IPS-18a (cell line): Measurements from ENCODE around the gene FBN2.

Source experiments
- H3K27ac ChIP-seq: one replicate; pipeline ENCODE4 v1.5.1; 2013; ENCODE audit warnings: low read length
- H3K27me3 ChIP-seq: one replicate; pipeline ENCODE4 v1.6.1; 2013; ENCODE audit warnings: mild to moderate bottlenecking, low read length; ENCODE audit not compliant: control insufficient read depth, insufficient read depth
- H3K36me3 ChIP-seq: one replicate; pipeline ENCODE4 v1.6.1; 2013; ENCODE audit warnings: low read depth, low read length; ENCODE audit not compliant: control insufficient read depth
- H3K4me1 ChIP-seq: one replicate; pipeline ENCODE4 v1.6.1; 2013; ENCODE audit warnings: low read depth, low read length; ENCODE audit not compliant: control insufficient read depth
- H3K4me3 ChIP-seq: one replicate; pipeline ENCODE4 v1.5.1; 2013; ENCODE audit warnings: low read length
- H3K9ac ChIP-seq: one replicate; pipeline ENCODE4 v1.6.1; 2013; ENCODE audit warnings: mild to moderate bottlenecking, low read length, moderate library complexity
- H3K9me3 ChIP-seq: one replicate; pipeline ENCODE4 v1.6.1; 2013; ENCODE audit warnings: low read depth, low read length; ENCODE audit not compliant: control insufficient read depth

FBN2 gene

GRCh38 chr5:128441941-128442350, 96.1 kb downstream of the FBN2 start:
- no peaks in the 10 kb centered on the region for H3K36me3 ChIP-seq
- H3K27me3 ChIP-seq, result no peaks in the 10 kb centered on the region
- H3K27ac ChIP-seq, result no peak overlapping the region
- H3K9me3 ChIP-seq, result no peaks in the 10 kb centered on the region
- peaks cover 3% of the 10 kb centered on the region for H3K4me1 ChIP-seq
- no peak overlapping the region for H3K9ac ChIP-seq
- H3K4me3 ChIP-seq, result no peak overlapping the region

GRCh38 chr5:128441165-128441564, 96.9 kb downstream of the FBN2 start:
- no peak overlapping the region for H3K27ac ChIP-seq
- H3K4me3 ChIP-seq, result no peak overlapping the region
- no peaks in the 10 kb centered on the region for H3K27me3 ChIP-seq
- H3K36me3 ChIP-seq, result no peaks in the 10 kb centered on the region
- peaks cover 3% of the 10 kb centered on the region for H3K4me1 ChIP-seq
- H3K9me3 ChIP-seq, result no peaks in the 10 kb centered on the region
- H3K9ac ChIP-seq, result no peak overlapping the region

- Histone ChIP-seq H3K9me3 (no peaks in the 10 kb centered on the region), H3K27ac (no peak overlapping the region), H3K27me3 (no peaks in the 10 kb centered on the region)
Measured at GRCh38 chr5:128436749-128437188, 101.3 kb downstream of the FBN2 start.

GRCh38 chr5:128435861-128436260, 102.2 kb downstream of the FBN2 start:
- Histone ChIP-seq H3K4me1 (no peaks in the 10 kb centered on the region), H3K36me3 (no peaks in the 10 kb centered on the region), H3K9me3 (no peaks in the 10 kb centered on the region), H3K27ac (no peak overlapping the region), H3K9ac (no peak overlapping the region), H3K27me3 (no peaks in the 10 kb centered on the region), H3K4me3 (no peak overlapping the region)

More at GRCh38 chr5:128436749-128437188, 101.3 kb downstream of the FBN2 start:
- no peaks in the 10 kb centered on the region for H3K36me3 ChIP-seq
- no peaks in the 10 kb centered on the region for H3K4me1 ChIP-seq
- no peak overlapping the region for H3K4me3 ChIP-seq
- H3K9ac ChIP-seq, result no peak overlapping the region

- H3K4me3 ChIP-seq, result no peak overlapping the region
- no peak overlapping the region for H3K27ac ChIP-seq
- no peaks in the 10 kb centered on the region for H3K27me3 ChIP-seq
- H3K36me3 ChIP-seq, result no peaks in the 10 kb centered on the region
- no peak overlapping the region for H3K9ac ChIP-seq
- no peaks in the 10 kb centered on the region for H3K4me1 ChIP-seq
- H3K9me3 ChIP-seq, result no peaks in the 10 kb centered on the region
Measured at GRCh38 chr5:128434993-128435392, 103.1 kb downstream of the FBN2 start.

GRCh38 chr5:128432913-128433440, 105.1 kb downstream of the FBN2 start:
- Histone ChIP-seq H3K36me3 (no peaks in the 10 kb centered on the region), H3K27ac (no peak overlapping the region), H3K27me3 (no peaks in the 10 kb centered on the region), H3K9ac (no peak overlapping the region), H3K4me3 (no peak overlapping the region), H3K4me1 (no peaks in the 10 kb centered on the region), H3K9me3 (no peaks in the 10 kb centered on the region)

- H3K4me3 ChIP-seq, result no peak overlapping the region
- H3K27me3 ChIP-seq, result no peaks in the 10 kb centered on the region
- H3K4me1 ChIP-seq, result peaks cover 9% of the 10 kb centered on the region
- H3K9ac ChIP-seq, result no peak overlapping the region
- H3K36me3 ChIP-seq, result no peaks in the 10 kb centered on the region
- no peak overlapping the region for H3K27ac ChIP-seq
- no peaks in the 10 kb centered on the region for H3K9me3 ChIP-seq
Measured at GRCh38 chr5:128427921-128428320, 110.1 kb downstream of the FBN2 start.

- Histone ChIP-seq H3K9ac (no peak overlapping the region), H3K4me3 (no peak overlapping the region), H3K27me3 (no peaks in the 10 kb centered on the region), H3K4me1 (peaks cover 9% of the 10 kb centered on the region), H3K27ac (no peak overlapping the region), H3K9me3 (no peaks in the 10 kb centered on the region), H3K36me3 (no peaks in the 10 kb centered on the region)
Measured at GRCh38 chr5:128426090-128426534, 111.9 kb downstream of the FBN2 start.

- H3K36me3 ChIP-seq, result no peaks in the 10 kb centered on the region
- no peaks in the 10 kb centered on the region for H3K9me3 ChIP-seq
- no peak overlapping the region for H3K9ac ChIP-seq
- H3K27ac ChIP-seq, result no peak overlapping the region
- no peaks in the 10 kb centered on the region for H3K27me3 ChIP-seq
- H3K4me3 ChIP-seq, result no peak overlapping the region
- H3K4me1 ChIP-seq, result peaks cover 9% of the 10 kb centered on the region
Measured at GRCh38 chr5:128424646-128425045, 113.4 kb downstream of the FBN2 start.

GRCh38 chr5:128422612-128423011, 115.4 kb downstream of the FBN2 start:
- H3K4me3 ChIP-seq, result no peak overlapping the region
- no peak overlapping the region for H3K9ac ChIP-seq
- H3K36me3 ChIP-seq, result no peaks in the 10 kb centered on the region
- no peak overlapping the region for H3K27ac ChIP-seq
- H3K4me1 ChIP-seq, result peaks cover 9% of the 10 kb centered on the region
- H3K9me3 ChIP-seq, result no peaks in the 10 kb centered on the region
- no peaks in the 10 kb centered on the region for H3K27me3 ChIP-seq

GRCh38 chr5:128414469-128414868, 123.6 kb downstream of the FBN2 start:
- H3K4me3 ChIP-seq, result no peak overlapping the region
- H3K27ac ChIP-seq, result no peak overlapping the region
- H3K36me3 ChIP-seq, result no peaks in the 10 kb centered on the region
- H3K27me3 ChIP-seq, result no peaks in the 10 kb centered on the region
- peaks cover 7% of the 10 kb centered on the region for H3K9me3 ChIP-seq
- H3K4me1 ChIP-seq, result peaks cover under 1% of the 10 kb centered on the region
- no peak overlapping the region for H3K9ac ChIP-seq

- no peaks in the 10 kb centered on the region for H3K36me3 ChIP-seq
- H3K9ac ChIP-seq, result no peak overlapping the region
Measured at GRCh38 chr5:128413356-128413755, 124.7 kb downstream of the FBN2 start.

More at GRCh38 chr5:128413356-128413755, 124.7 kb downstream of the FBN2 start:
- no peak overlapping the region for H3K4me3 ChIP-seq
- no peaks in the 10 kb centered on the region for H3K27me3 ChIP-seq
- no peak overlapping the region for H3K27ac ChIP-seq
- H3K9me3 ChIP-seq, result peaks cover 7% of the 10 kb centered on the region
- peaks cover 9% of the 10 kb centered on the region for H3K4me1 ChIP-seq
